Neural cell (in vitro differentiated cells): Measurements from ENCODE around the gene ACACA. TPM values are rescaled to one million over a fixed set of nuclear protein-coding genes. Genes with fewer than 3 reads are reported as not detected.

Experiments
- H2AFZ ChIP-seq: fragments of 200-600, 300-800 bp; sonication (generic), shearing (Covaris generic); 2 replicates; pipeline ENCODE4 v1.6.0; 2014; ENCODE audit warnings: low read depth, mild to moderate bottlenecking, antibody characterized with exemption, low read length, moderate library complexity
- H3F3A ChIP-seq: fragments of 200-600 bp; shearing (Covaris generic); 2 replicates; pipeline ENCODE4 v1.6.1; 2016; ENCODE audit warnings: mild to moderate bottlenecking, moderate library complexity, mixed read lengths, antibody characterized with exemption, low read length; ENCODE audit not compliant: insufficient read depth, poor library complexity, severe bottlenecking
- H3K27ac ChIP-seq: fragments of 200-600, 300-800 bp; sonication (generic), shearing (Covaris generic); 2 replicates; pipeline ENCODE4 v1.5.1; 2014; ENCODE audit warnings: mild to moderate bottlenecking, low read length, moderate library complexity
- H3K27me3 ChIP-seq: fragments of 300-800, 200-600 bp; sonication (generic), shearing (Covaris generic); 2 replicates; pipeline ENCODE4 v1.6.0; 2014; ENCODE audit warnings: mild to moderate bottlenecking, low read depth, low read length, moderate library complexity; ENCODE audit not compliant: insufficient read depth
- H3K36me3 ChIP-seq: fragments of 300-800, 200-600 bp; sonication (generic), shearing (Covaris generic); 2 replicates; pipeline ENCODE4 v1.5.1; 2014; ENCODE audit warnings: mild to moderate bottlenecking, antibody characterized with exemption, low read length, moderate library complexity; ENCODE audit not compliant: insufficient read depth
- H3K4me2 ChIP-seq: fragments of 300-800, 200-600 bp; sonication (generic), shearing (Covaris generic); 2 replicates; pipeline ENCODE4 v1.6.0; 2014; ENCODE audit warnings: mild to moderate bottlenecking, low read length
- H3K4me3 ChIP-seq: fragments of 300-800, 200-600 bp; sonication (generic), shearing (Covaris generic); 2 replicates; pipeline ENCODE4 v1.5.1; 2014; ENCODE audit warnings: mild to moderate bottlenecking, low read length, moderate library complexity
- H3K79me2 ChIP-seq: fragments of 200-600 bp; shearing (Covaris generic); replicated peaks from 2 replicates; pipeline ENCODE4 v1.6.0; 2014; ENCODE audit warnings: mild to moderate bottlenecking, low read length, moderate library complexity; ENCODE audit not compliant: insufficient read depth
- H3K9ac ChIP-seq: fragments of 300-800, 200-600 bp; sonication (generic), shearing (Covaris generic); 2 replicates; pipeline ENCODE4 v1.6.1; 2016; ENCODE audit warnings: mild to moderate bottlenecking, low read length, mixed read lengths
- H3K9me2 ChIP-seq: fragments of 200-600 bp; shearing (Covaris generic); 2 replicates; pipeline ENCODE4 v1.6.1; 2016; ENCODE audit warnings: mild to moderate bottlenecking, low read length, mixed read lengths; ENCODE audit not compliant: insufficient read depth
- H3K9me3 ChIP-seq: fragments of 200-600, 300-800 bp; sonication (generic), shearing (Covaris generic); 2 replicates; pipeline ENCODE4 v1.6.1; 2016; ENCODE audit warnings: mild to moderate bottlenecking, mixed run types, low read length, moderate library complexity, mixed read lengths
- H4K20me1 ChIP-seq: fragments of 200-600 bp; shearing (Covaris generic); 2 replicates; pipeline ENCODE4 v1.6.1; 2016; ENCODE audit warnings: mild to moderate bottlenecking, mixed run types; ENCODE audit not compliant: insufficient read depth
- EP300 ChIP-seq: fragments of 450-650 bp; conservative IDR thresholded peaks from 2 replicates; pipeline ENCODE4 v1.6.1; 2014; ENCODE audit warnings: antibody characterized with exemption, mild to moderate bottlenecking, moderate library complexity; ENCODE audit not compliant: poor library complexity, severe bottlenecking
- EZH2 ChIP-seq: fragments of 200-600, 300-800 bp; shearing (Covaris generic), sonication (generic); IDR thresholded peaks from 2 replicates; pipeline ENCODE4 v1.6.1; 2014; ENCODE audit warnings: antibody characterized with exemption, low read length, borderline replicate concordance, mild to moderate bottlenecking; ENCODE audit not compliant: insufficient read depth, poor library complexity, severe bottlenecking
- MXI1 ChIP-seq: fragments of 450-650 bp; conservative IDR thresholded peaks from 2 replicates; pipeline ENCODE4 v1.6.1; 2014; ENCODE audit warnings: antibody characterized with exemption, mild to moderate bottlenecking; ENCODE audit not compliant: poor library complexity, severe bottlenecking
- POLR2AphosphoS5 ChIP-seq: IDR thresholded peaks from 2 replicates; pipeline ENCODE4 v1.6.1; 2012
- RAD21 ChIP-seq: fragments of 450-650 bp; conservative IDR thresholded peaks from 2 replicates; pipeline ENCODE4 v1.6.1; 2014; ENCODE audit warnings: antibody characterized with exemption, mild to moderate bottlenecking, moderate library complexity
- SMC3 ChIP-seq: fragments of 450-650 bp; conservative IDR thresholded peaks from 2 replicates; pipeline ENCODE4 v1.6.1; 2014; ENCODE audit warnings: antibody characterized with exemption, mild to moderate bottlenecking, moderate library complexity; ENCODE audit not compliant: poor library complexity
- TAF1 ChIP-seq: IDR thresholded peaks from 2 replicates; pipeline ENCODE4 v1.6.1; 2012; ENCODE audit warnings: low read depth
- polyA plus RNA-seq: library from polyadenylated mRNA; depleted of rRNA; stranded (reverse); fragments of >200 nt; gene quantifications from 2 replicates; pipeline ENCODE4 v1.2.3, GENCODE V29; 2014
- TF ChIP-seq, protein P1 (sequence below): IDR thresholded peaks from 2 replicates; pipeline ENCODE4 v1.6.1; 2012; ENCODE audit warnings: borderline replicate concordance
- TF ChIP-seq, protein P2 (sequence below): fragments of 450-650 bp; IDR thresholded peaks from 2 replicates; pipeline ENCODE4 v1.5.1; 2014; ENCODE audit warnings: antibody characterized with exemption, mild to moderate bottlenecking, moderate library complexity; ENCODE audit not compliant: poor library complexity, severe bottlenecking

Gene ACACA
- polyA plus RNA-seq, 1 donor from 2014 or later, result 38.4 TPM

DNA sequence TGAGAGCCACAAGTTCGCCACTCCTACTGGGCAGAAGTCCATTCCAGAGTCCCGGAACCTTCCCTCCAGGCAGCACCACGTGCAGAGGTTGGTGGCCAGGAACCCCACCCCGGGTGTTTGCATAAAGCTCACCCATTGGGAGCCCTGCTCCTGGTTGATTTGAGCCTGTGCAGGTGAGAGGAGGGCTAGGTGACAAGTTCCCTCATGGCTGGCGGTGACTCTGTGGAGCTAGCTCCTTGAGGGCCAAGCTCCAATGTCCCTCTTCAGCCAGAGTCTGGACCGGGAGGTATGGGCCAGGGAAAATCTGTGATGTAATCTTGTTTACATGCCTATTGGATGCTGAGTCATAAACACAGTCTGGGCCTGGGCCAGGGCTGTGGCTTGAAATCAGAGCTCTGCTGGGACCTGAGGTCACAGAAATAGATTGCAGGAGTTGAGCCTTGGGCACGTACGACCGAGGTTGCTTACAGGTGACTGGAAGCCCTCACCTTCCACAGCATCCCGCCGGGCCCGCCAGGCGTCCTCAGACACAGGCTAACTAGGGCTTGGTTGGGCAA is 339.0 kb downstream of the ACACA start:
- Histone ChIP-seq H3K79me2 (no peaks in the 10 kb centered on the region), H2AFZ (no peak overlapping the region), H3K4me2 (no peak overlapping the region), H3K27me3 (no peaks in the 10 kb centered on the region), H4K20me1 (no peaks in the 10 kb centered on the region), H3K9ac (no peak overlapping the region), H3K36me3 (no peaks in the 10 kb centered on the region), H3F3A (no peaks in the 10 kb centered on the region), H3K4me3 (no peak overlapping the region), H3K9me3 (no peaks in the 10 kb centered on the region), H3K9me2 (no peaks in the 10 kb centered on the region), H3K27ac (no peak overlapping the region)
- TF ChIP-seq MXI1, result no peak
- no peak for TF ChIP-seq RAD21
- TF ChIP-seq POLR2AphosphoS5, result no peak
- no peak for TF ChIP-seq SMC3
- TF ChIP-seq, protein P1, sequence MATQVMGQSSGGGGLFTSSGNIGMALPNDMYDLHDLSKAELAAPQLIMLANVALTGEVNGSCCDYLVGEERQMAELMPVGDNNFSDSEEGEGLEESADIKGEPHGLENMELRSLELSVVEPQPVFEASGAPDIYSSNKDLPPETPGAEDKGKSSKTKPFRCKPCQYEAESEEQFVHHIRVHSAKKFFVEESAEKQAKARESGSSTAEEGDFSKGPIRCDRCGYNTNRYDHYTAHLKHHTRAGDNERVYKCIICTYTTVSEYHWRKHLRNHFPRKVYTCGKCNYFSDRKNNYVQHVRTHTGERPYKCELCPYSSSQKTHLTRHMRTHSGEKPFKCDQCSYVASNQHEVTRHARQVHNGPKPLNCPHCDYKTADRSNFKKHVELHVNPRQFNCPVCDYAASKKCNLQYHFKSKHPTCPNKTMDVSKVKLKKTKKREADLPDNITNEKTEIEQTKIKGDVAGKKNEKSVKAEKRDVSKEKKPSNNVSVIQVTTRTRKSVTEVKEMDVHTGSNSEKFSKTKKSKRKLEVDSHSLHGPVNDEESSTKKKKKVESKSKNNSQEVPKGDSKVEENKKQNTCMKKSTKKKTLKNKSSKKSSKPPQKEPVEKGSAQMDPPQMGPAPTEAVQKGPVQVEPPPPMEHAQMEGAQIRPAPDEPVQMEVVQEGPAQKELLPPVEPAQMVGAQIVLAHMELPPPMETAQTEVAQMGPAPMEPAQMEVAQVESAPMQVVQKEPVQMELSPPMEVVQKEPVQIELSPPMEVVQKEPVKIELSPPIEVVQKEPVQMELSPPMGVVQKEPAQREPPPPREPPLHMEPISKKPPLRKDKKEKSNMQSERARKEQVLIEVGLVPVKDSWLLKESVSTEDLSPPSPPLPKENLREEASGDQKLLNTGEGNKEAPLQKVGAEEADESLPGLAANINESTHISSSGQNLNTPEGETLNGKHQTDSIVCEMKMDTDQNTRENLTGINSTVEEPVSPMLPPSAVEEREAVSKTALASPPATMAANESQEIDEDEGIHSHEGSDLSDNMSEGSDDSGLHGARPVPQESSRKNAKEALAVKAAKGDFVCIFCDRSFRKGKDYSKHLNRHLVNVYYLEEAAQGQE, result no peak
- TF ChIP-seq, protein P2, sequence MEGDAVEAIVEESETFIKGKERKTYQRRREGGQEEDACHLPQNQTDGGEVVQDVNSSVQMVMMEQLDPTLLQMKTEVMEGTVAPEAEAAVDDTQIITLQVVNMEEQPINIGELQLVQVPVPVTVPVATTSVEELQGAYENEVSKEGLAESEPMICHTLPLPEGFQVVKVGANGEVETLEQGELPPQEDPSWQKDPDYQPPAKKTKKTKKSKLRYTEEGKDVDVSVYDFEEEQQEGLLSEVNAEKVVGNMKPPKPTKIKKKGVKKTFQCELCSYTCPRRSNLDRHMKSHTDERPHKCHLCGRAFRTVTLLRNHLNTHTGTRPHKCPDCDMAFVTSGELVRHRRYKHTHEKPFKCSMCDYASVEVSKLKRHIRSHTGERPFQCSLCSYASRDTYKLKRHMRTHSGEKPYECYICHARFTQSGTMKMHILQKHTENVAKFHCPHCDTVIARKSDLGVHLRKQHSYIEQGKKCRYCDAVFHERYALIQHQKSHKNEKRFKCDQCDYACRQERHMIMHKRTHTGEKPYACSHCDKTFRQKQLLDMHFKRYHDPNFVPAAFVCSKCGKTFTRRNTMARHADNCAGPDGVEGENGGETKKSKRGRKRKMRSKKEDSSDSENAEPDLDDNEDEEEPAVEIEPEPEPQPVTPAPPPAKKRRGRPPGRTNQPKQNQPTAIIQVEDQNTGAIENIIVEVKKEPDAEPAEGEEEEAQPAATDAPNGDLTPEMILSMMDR, result no peak
- no peak for TF ChIP-seq TAF1
- TF ChIP-seq EP300, result no peak
- TF ChIP-seq EZH2, result no peak

DNA sequence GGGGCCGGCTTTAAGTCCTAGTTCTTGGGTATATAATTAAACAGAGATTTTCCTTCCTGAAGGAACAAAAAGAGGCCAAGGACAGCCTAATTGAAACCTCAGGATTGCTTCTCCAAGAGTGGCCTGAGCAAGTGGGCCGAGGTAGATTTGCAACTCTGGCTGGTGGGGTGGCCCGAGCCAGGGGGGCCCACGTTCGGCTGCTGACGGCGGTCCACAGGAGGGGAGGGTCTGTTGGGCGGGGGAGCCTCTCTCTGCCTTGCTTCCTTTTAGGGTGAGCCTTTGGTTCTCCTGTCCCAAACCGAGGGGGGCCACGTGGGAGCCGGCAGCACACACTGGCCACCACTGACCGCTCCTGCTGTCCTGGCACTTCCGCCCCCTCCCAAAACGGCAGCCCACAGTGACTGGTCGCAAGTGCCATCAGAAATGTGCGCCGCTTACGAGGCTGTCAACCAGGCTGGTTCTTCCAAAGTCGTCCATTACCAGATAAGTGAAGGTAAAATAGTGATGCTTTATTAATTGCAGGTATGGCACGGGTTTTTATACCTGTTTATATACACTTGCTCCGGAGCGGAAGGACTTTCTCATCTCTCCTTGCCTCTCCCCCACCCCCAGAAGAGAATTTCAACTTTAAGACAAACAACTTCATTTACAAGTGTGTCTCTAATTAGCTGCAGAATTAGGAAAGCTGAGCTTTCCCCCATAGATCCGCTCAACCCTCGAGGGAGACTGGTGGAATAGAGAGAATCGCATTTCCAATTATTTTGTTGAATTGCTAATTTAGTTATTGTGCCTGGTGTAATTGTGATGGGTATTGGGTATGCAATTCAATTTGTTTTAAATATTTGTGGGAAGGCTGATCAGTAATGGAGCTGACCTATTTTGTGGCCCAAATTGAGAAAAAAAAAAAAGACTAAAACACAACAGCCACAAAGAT is 340.0 kb downstream of the ACACA start:
- no peaks in the 10 kb centered on the region for H3K79me2 ChIP-seq
- H3K27me3 ChIP-seq, result no peaks in the 10 kb centered on the region
- no peak overlapping the region for H3K27ac ChIP-seq
- H4K20me1 ChIP-seq, result no peaks in the 10 kb centered on the region
- H3K4me3 ChIP-seq, result no peak overlapping the region
- H3K36me3 ChIP-seq, result no peaks in the 10 kb centered on the region
- no peaks in the 10 kb centered on the region for H3K9me2 ChIP-seq
- H2AFZ ChIP-seq, result no peak overlapping the region
- no peak for TF ChIP-seq EZH2
- TF ChIP-seq, protein P2, result no peak
- no peak for TF ChIP-seq EP300
- no peak for TF ChIP-seq POLR2AphosphoS5
- TF ChIP-seq TAF1, result no peak
- TF ChIP-seq MXI1, result no peak
- TF ChIP-seq, protein P1, result no peak
- TF ChIP-seq SMC3, result no peak
- no peak for TF ChIP-seq RAD21
- no peak overlapping the region for H3K9ac ChIP-seq
- no peaks in the 10 kb centered on the region for H3K9me3 ChIP-seq
- H3K4me2 ChIP-seq, result no peak overlapping the region
- no peaks in the 10 kb centered on the region for H3F3A ChIP-seq
